Endodermal cell (in vitro differentiated cells): ENCODE measurements around the gene GCAT. TPM values are rescaled to one million over a fixed set of nuclear protein-coding genes. Genes with fewer than 3 reads are reported as not detected.

Experiments
- DNase-seq: peaks from one replicate; pipeline ENCODE4 v3.0.0-alpha.2; 2017
- H3K27ac ChIP-seq: 2 replicates; pipeline ENCODE4 v1.5.1; 2013; ENCODE audit warnings: mild to moderate bottlenecking, low read depth, low read length, moderate library complexity
- H3K27me3 ChIP-seq: 2 replicates; pipeline ENCODE4 v1.6.1; 2013; ENCODE audit warnings: mild to moderate bottlenecking, low read length, moderate library complexity; ENCODE audit not compliant: insufficient read depth, control insufficient read depth, poor library complexity, severe bottlenecking
- H3K36me3 ChIP-seq: 2 replicates; pipeline ENCODE4 v1.7.0; 2013; ENCODE audit warnings: mild to moderate bottlenecking, low read length, moderate library complexity; ENCODE audit not compliant: control insufficient read depth, insufficient read depth
- H3K4me1 ChIP-seq: one replicate; pipeline ENCODE4 v1.7.0; 2013; ENCODE audit warnings: low read length; ENCODE audit not compliant: control insufficient read depth, insufficient read depth
- H3K4me3 ChIP-seq: 2 replicates; pipeline ENCODE4 v1.5.1; 2013; ENCODE audit warnings: mild to moderate bottlenecking, low read length, moderate library complexity
- H3K9ac ChIP-seq: 2 replicates; pipeline ENCODE4 v1.6.1; 2013; ENCODE audit warnings: mild to moderate bottlenecking, low read length, moderate library complexity; ENCODE audit not compliant: poor library complexity, severe bottlenecking; ENCODE audit errors: extremely low read depth
- H3K9me3 ChIP-seq: 2 replicates; pipeline ENCODE4 v1.6.1; 2013; ENCODE audit warnings: mild to moderate bottlenecking, low read length, moderate library complexity; ENCODE audit not compliant: control insufficient read depth
- H3K27ac Mint-ChIP-seq: 2 replicates; pipeline ENCODE4 v1.8.0; 2020; ENCODE audit warnings: mixed read lengths
- H3K27me3 Mint-ChIP-seq: 2 replicates; pipeline ENCODE4 v1.8.0; 2021; ENCODE audit warnings: mild to moderate bottlenecking, mixed read lengths; ENCODE audit not compliant: insufficient read depth
- H3K36me3 Mint-ChIP-seq: 2 replicates; pipeline ENCODE4 v1.8.0; 2020; ENCODE audit warnings: low read depth, mixed read lengths
- H3K4me1 Mint-ChIP-seq: 2 replicates; pipeline ENCODE4 v1.8.0; 2020; ENCODE audit warnings: mixed read lengths
- H3K4me3 Mint-ChIP-seq: 2 replicates; pipeline ENCODE4 v1.8.0; 2020; ENCODE audit warnings: mild to moderate bottlenecking, moderate library complexity, mixed read lengths
- H3K9me3 Mint-ChIP-seq: 2 replicates; pipeline ENCODE4 v1.8.0; 2020; ENCODE audit warnings: mild to moderate bottlenecking, mixed read lengths
- WGBS, 2 experiments: methylation state at CpG; one replicate each; pipeline versions ENCODE4 v1.1.5 to v1.1.7; 2013; ENCODE audit warnings: missing lambda C conversion rate in 2 of 2, mixed read lengths in 1 of 2; ENCODE audit not compliant: insufficient coverage in 1 of 2, insufficient read length in 1 of 2; 5-methylcytosine and 5-hydroxymethylcytosine counted together
- total RNA-seq, 2 donors: library from RNA; stranded (reverse); fragmentation: NEBNext Ultra II Directional in 1 of 2; extraction: Animal tissue kit (Norgen Biotek cat#: 25700) in 1 of 2; gene quantifications; 2 replicates in 1 of 2; 3 replicates in 1 of 2; pipeline ENCODE4 v1.2.1, GENCODE V29; 2021
- TF ChIP-seq, protein P1 (sequence below): fragments of 200-600 bp; sonication (generic); conservative IDR thresholded peaks from 2 replicates; pipeline ENCODE4 v1.5.0; 2021; ENCODE audit warnings: antibody characterized with exemption, mild to moderate bottlenecking

The GCAT gene
- total RNA-seq, 2 donors from 2014 or later = 22.2 to 26.2 TPM

DNA sequence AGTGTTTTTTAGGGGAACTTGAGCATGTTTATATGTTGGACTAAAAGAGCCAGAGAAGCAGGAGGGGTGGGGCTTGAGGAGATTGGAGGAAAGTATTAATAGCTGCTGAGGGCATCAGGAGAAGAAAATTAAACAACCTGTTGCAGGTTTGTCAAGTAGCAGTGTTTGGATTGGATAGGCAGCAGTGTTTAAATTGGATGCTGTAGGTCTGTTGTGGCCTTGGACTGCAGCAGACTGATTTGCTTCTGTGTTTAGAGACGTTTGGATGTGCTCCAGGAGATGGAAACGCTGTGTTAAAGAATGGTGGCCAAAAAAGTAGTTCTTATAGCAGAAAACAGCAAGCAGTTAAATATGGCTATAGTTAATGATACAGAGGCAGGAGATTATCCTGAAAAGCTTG is 47.2 kb downstream of the GCAT start:
- H3K9ac ChIP-seq = no peak overlapping the region
- no peaks in the 10 kb centered on the region for H3K9me3 ChIP-seq
- H3K36me3 Mint-ChIP-seq = peaks cover 71% of the 10 kb centered on the region
- H3K27ac ChIP-seq = no peak overlapping the region
- H3K27ac Mint-ChIP-seq = no peak overlapping the region
- H3K4me1 Mint-ChIP-seq = peaks cover 5% of the 10 kb centered on the region
- TF ChIP-seq, protein P1, sequence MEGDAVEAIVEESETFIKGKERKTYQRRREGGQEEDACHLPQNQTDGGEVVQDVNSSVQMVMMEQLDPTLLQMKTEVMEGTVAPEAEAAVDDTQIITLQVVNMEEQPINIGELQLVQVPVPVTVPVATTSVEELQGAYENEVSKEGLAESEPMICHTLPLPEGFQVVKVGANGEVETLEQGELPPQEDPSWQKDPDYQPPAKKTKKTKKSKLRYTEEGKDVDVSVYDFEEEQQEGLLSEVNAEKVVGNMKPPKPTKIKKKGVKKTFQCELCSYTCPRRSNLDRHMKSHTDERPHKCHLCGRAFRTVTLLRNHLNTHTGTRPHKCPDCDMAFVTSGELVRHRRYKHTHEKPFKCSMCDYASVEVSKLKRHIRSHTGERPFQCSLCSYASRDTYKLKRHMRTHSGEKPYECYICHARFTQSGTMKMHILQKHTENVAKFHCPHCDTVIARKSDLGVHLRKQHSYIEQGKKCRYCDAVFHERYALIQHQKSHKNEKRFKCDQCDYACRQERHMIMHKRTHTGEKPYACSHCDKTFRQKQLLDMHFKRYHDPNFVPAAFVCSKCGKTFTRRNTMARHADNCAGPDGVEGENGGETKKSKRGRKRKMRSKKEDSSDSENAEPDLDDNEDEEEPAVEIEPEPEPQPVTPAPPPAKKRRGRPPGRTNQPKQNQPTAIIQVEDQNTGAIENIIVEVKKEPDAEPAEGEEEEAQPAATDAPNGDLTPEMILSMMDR = no peak
- H3K4me1 ChIP-seq = peaks cover 6% of the 10 kb centered on the region
- no peak for DNase-seq
- H3K9me3 Mint-ChIP-seq = no peaks in the 10 kb centered on the region
- no peaks in the 10 kb centered on the region for H3K27me3 ChIP-seq
- H3K27me3 Mint-ChIP-seq = no peaks in the 10 kb centered on the region
- 93% methylated on average over 2 of the region's 2 CpGs for WGBS, 2 experiments
- H3K4me3 Mint-ChIP-seq = no peak overlapping the region
- H3K4me3 ChIP-seq = no peak overlapping the region
- peaks cover 87% of the 10 kb centered on the region for H3K36me3 ChIP-seq

DNA sequence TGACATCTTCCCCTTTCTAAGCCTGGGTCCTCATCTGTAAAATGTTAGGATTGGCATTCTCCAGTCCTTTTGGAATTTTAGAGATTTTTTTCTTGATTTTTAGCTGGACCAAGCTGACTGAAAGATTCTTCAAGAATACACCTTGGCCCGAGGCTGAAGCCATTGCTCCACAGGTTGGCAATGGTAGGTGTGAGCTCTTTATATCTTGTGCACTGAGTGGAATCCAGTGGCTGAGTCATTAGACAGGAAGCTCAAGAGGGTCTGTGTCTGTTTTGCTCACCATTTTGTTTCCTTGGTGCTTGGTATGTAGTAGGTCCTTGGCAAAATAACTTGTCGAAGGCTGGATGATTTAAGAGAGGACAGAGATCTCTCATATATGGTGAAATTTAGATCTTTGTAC is 47.7 kb downstream of the GCAT start:
- no peak overlapping the region for H3K4me3 ChIP-seq
- no peak overlapping the region for H3K9ac ChIP-seq
- 95 to 100% methylated on average over 1 to 2 of the region's 2 CpGs for WGBS, 2 experiments
- no peak overlapping the region for H3K4me3 Mint-ChIP-seq
- H3K27ac ChIP-seq = no peak overlapping the region
- DNase-seq = no peak
- TF ChIP-seq, protein P1 = no peak
- H3K27me3 Mint-ChIP-seq = no peaks in the 10 kb centered on the region
- H3K36me3 ChIP-seq = peaks cover 91% of the 10 kb centered on the region
- peaks cover 6% of the 10 kb centered on the region for H3K4me1 ChIP-seq
- peaks cover 4% of the 10 kb centered on the region for H3K4me1 Mint-ChIP-seq
- H3K9me3 ChIP-seq = no peaks in the 10 kb centered on the region
- no peaks in the 10 kb centered on the region for H3K9me3 Mint-ChIP-seq
- peaks cover 75% of the 10 kb centered on the region for H3K36me3 Mint-ChIP-seq
- no peak overlapping the region for H3K27ac Mint-ChIP-seq
- no peaks in the 10 kb centered on the region for H3K27me3 ChIP-seq

DNA sequence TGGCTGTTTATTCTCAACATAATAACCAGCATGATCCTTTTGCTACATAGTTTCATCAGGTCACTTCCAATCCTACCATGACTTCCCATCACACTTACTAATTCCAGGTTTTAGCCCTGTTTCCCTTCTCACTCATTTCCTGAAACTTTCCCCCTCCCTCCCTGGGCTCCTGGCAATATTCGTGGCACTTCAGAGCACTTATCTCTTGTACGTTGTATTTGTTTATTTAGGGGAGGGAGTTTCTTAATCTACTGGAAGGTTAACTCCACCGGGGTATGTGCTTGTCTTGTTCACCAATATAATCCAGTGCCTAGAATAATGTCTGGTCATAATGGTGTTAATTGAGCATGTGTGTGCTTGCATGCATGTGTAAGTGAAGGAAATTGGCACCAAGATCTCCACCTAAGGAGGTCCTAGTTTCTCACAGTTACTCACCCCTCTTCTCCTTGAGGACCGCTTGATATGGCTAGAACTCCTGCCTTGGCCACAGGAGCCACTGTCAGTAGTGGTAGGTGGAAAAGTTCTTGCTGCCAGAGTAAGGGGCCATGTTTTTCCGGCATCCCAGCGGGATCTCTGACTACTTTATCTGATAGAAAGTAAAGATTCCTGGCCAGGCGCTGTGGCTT is 53.2 kb downstream of the GCAT start:
- H3K9ac ChIP-seq = no peak overlapping the region

More for the DNA sequence above, 53.2 kb downstream of the GCAT start:
- no peaks in the 10 kb centered on the region for H3K27me3 ChIP-seq
- WGBS, 2 experiments = 93 to 95% methylated on average over 3 to 7 of the region's 7 CpGs
- peaks cover 3% of the 10 kb centered on the region for H3K4me1 Mint-ChIP-seq
- no peak overlapping the region for H3K27ac ChIP-seq
- H3K27ac Mint-ChIP-seq = peak overlapping the region; percentile 13
- no peaks in the 10 kb centered on the region for H3K27me3 Mint-ChIP-seq
- H3K36me3 Mint-ChIP-seq = peaks cover 84% of the 10 kb centered on the region
- TF ChIP-seq, protein P1 = no peak
- no peaks in the 10 kb centered on the region for H3K9me3 ChIP-seq
- H3K4me3 Mint-ChIP-seq = no peak overlapping the region
- H3K36me3 ChIP-seq = peaks cover 93% of the 10 kb centered on the region
- H3K9me3 Mint-ChIP-seq = no peaks in the 10 kb centered on the region
- DNase-seq = no peak
- no peak overlapping the region for H3K4me3 ChIP-seq
- H3K4me1 ChIP-seq = no peaks in the 10 kb centered on the region
